ENCODE data around the gene WNT5A. TPM values are rescaled to one million over a fixed set of nuclear protein-coding genes. Genes with fewer than 3 reads are reported as not detected.

Gene WNT5A
- total and polyA plus RNA-seq, 2 donors (not counting 3 experiments of a cell fraction or from before 2014, with no cell fraction given) = 0.08 to 0.33 TPM

DNA sequence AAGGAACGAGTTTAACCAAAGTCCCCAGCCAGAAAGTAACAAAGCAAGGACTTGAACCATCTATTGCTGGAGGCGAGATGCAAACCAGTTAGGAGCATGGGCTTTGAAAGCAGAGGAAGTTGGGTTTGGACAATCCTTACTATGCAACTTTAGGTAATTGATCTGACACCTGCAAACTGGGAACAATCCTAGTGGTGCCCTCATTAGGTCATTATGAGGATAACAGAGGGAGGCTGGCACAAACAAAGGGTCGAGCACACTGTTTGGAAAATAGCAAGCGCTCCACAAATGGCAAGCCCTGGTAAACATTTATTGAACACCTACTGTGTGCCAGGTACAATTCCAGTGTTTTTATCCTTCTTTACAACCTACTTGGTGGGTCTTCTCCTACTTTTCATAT lies 45.6 kb downstream of the WNT5A start:
- BruUV-seq (replicated peaks) = no TSS peak
- CTCF ChIA-PET = no interaction called here

GRCh38 chr3:55440104-55440708 lies 46.9 kb downstream of the WNT5A start:
- Histone ChIP-seq H3K79me2 (ENCODE audit: control insufficient read depth, insufficient read depth, low read length) (no peaks in the 10 kb centered on the region), H4K20me1 (replicated peaks; ENCODE audit: control insufficient read depth, extremely low read depth, insufficient read depth, low read length) (no peaks in the 10 kb centered on the region), H3K27me3 (ENCODE audit: control insufficient read depth in 2 of 2, insufficient read depth in 2 of 2, low read length in 2 of 2) (no peaks in the 10 kb centered on the region), H3K27ac (ENCODE audit: insufficient read depth, low read depth, low read length) (no peak overlapping the region), H3K9ac (replicated peaks; ENCODE audit: extremely low read depth, insufficient read depth, low read length) (no peak overlapping the region), H3K36me3 (ENCODE audit: control insufficient read depth in 2 of 2, extremely low read depth in 1 of 2, insufficient read depth in 2 of 2, low read length in 2 of 2) (no peaks in the 10 kb centered on the region), H2AFZ (ENCODE audit: low read depth, low read length) (no peak overlapping the region), H3K4me3 (replicated peaks in 1 of 3; ENCODE audit: insufficient read depth in 1 of 3, low read depth in 1 of 3, low read length in 3 of 3) (no peak overlapping the region), H3K9me1 (replicated peaks; ENCODE audit: control insufficient read depth, extremely low read depth, insufficient read depth, low read length) (no peaks in the 10 kb centered on the region), H3K9me3 (replicated peaks; ENCODE audit: control insufficient read depth, insufficient read depth, low read length) (no peaks in the 10 kb centered on the region), H3K4me1 (ENCODE audit: control insufficient read depth, extremely low read depth, insufficient read depth, low read length) (no peaks in the 10 kb centered on the region), H3K4me2 (ENCODE audit: insufficient read depth, low read length) (no peak overlapping the region)
- DNase-seq (ENCODE audit: low read depth, low spot score) (no peak), FAIRE-seq (no peak)
- dilution Hi-C loops (cut with MboI; ENCODE audit: extremely low pct_ligation_motif_present, low sequenced_read_pairs) (no loop called here), intact Hi-C loops (cut with micrococcal nuclease) (no loop called here)
- no peak for TF ChIP-seq EZH2 (IDR thresholded peaks at IDR 0.05; ENCODE audit: borderline replicate concordance, low read depth, low read length, severe bottlenecking)
- TF ChIP-seq, protein P1, sequence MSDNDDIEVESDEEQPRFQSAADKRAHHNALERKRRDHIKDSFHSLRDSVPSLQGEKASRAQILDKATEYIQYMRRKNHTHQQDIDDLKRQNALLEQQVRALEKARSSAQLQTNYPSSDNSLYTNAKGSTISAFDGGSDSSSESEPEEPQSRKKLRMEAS (IDR thresholded peaks at IDR 0.05; ENCODE audit: insufficient read depth, insufficient read length) = no peak
- no peak for TF ChIP-seq JUN (IDR thresholded peaks at IDR 0.05; ENCODE audit: borderline replicate concordance, insufficient read depth, insufficient read length, low read depth)
- no peak for TF ChIP-seq MYC (IDR thresholded peaks at IDR 0.05; ENCODE audit: low read depth, low read length)
- no peak for TF ChIP-seq CTCF (IDR thresholded peaks at IDR 0.05; ENCODE audit: extremely low read depth in 1 of 2, insufficient read depth in 1 of 2, low read depth in 1 of 2, low read length in 2 of 2)
- no peak for TF ChIP-seq POLR2AphosphoS5 (IDR thresholded peaks at IDR 0.05; ENCODE audit: insufficient read depth, low read depth, low read length)
- TF ChIP-seq GATA2 (IDR thresholded peaks at IDR 0.05; ENCODE audit: insufficient read depth, insufficient read length, low read depth, low read length) = no peak
- TF ChIP-seq POLR2A (IDR thresholded peaks at IDR 0.05; ENCODE audit: low read depth, low read length) = no peak
- TF ChIP-seq FOS (IDR thresholded peaks at IDR 0.05; ENCODE audit: borderline replicate concordance, insufficient read depth, low read length) = no peak
- ChIA-PET POLR2A (no interaction called here), CTCF (no interaction called here)
- no TSS peak for BruUV-seq (replicated peaks)

More for the DNA sequence above, 45.6 kb downstream of the WNT5A start:
- Histone ChIP-seq H2AFZ (ENCODE audit: low read depth, low read length) (no peak overlapping the region), H3K9me3 (replicated peaks; ENCODE audit: control insufficient read depth, insufficient read depth, low read length) (no peaks in the 10 kb centered on the region), H3K4me3 (replicated peaks in 1 of 3; ENCODE audit: insufficient read depth in 1 of 3, low read depth in 1 of 3, low read length in 3 of 3) (no peak overlapping the region), H3K4me2 (ENCODE audit: insufficient read depth, low read length) (no peak overlapping the region), H3K27me3 (ENCODE audit: control insufficient read depth in 2 of 2, insufficient read depth in 2 of 2, low read length in 2 of 2) (no peaks in the 10 kb centered on the region), H3K36me3 (ENCODE audit: control insufficient read depth in 2 of 2, extremely low read depth in 1 of 2, insufficient read depth in 2 of 2, low read length in 2 of 2) (no peaks in the 10 kb centered on the region), H4K20me1 (replicated peaks; ENCODE audit: control insufficient read depth, extremely low read depth, insufficient read depth, low read length) (no peaks in the 10 kb centered on the region), H3K4me1 (ENCODE audit: control insufficient read depth, extremely low read depth, insufficient read depth, low read length) (no peaks in the 10 kb centered on the region), H3K9me1 (replicated peaks; ENCODE audit: control insufficient read depth, extremely low read depth, insufficient read depth, low read length) (no peaks in the 10 kb centered on the region), H3K27ac (ENCODE audit: insufficient read depth, low read depth, low read length) (no peak overlapping the region), H3K79me2 (ENCODE audit: control insufficient read depth, insufficient read depth, low read length) (no peaks in the 10 kb centered on the region), H3K9ac (replicated peaks; ENCODE audit: extremely low read depth, insufficient read depth, low read length) (no peak overlapping the region)
- FAIRE-seq (no peak), DNase-seq (ENCODE audit: low read depth, low spot score) (no peak)
- dilution Hi-C loops (cut with MboI; ENCODE audit: extremely low pct_ligation_motif_present, low sequenced_read_pairs) (no loop called here), intact Hi-C loops (cut with micrococcal nuclease) (no loop called here)
- POLR2A ChIA-PET = no interaction called here
- no peak for TF ChIP-seq MYC (IDR thresholded peaks at IDR 0.05; ENCODE audit: low read depth, low read length)
- no peak for TF ChIP-seq POLR2A (IDR thresholded peaks at IDR 0.05; ENCODE audit: low read depth, low read length)
- TF ChIP-seq POLR2AphosphoS5 (IDR thresholded peaks at IDR 0.05; ENCODE audit: insufficient read depth, low read depth, low read length) = no peak
- no peak for TF ChIP-seq GATA2 (IDR thresholded peaks at IDR 0.05; ENCODE audit: insufficient read depth, insufficient read length, low read depth, low read length)

All from endothelial cell of umbilical vein (primary cell).